Measurements from ENCODE around the gene IGFBP3.

IGFBP3 gene

GRCh38 chr7:45872116-45873034 is 48.7 kb downstream of the IGFBP3 start:
- no peak for DNase-seq

GRCh38 chr7:45869426-45869825 is 51.6 kb downstream of the IGFBP3 start:
- DNase-seq = no peak

GRCh38 chr7:45867471-45867870 is 53.6 kb downstream of the IGFBP3 start:
- no peak for DNase-seq

GRCh38 chr7:45865594-45866410 is 55.3 kb downstream of the IGFBP3 start:
- DNase-seq = no peak

GRCh38 chr7:45863715-45864114 is 57.4 kb downstream of the IGFBP3 start:
- DNase-seq = no peak

Data from GOT3 (cell line).